Tibial artery (tissue), 4 donors: ENCODE data around the gene STARD10.

Experiments
- DNase-seq, 2 donors: peaks; one replicate each; pipeline ENCODE4 v3.0.0-alpha.2; 2019
- H3K27ac ChIP-seq, 2 donors: fragments of 200-600 bp; sonication (generic) in 1 of 2; 1 replicate in 1 of 2; 2 replicates in 1 of 2; pipeline ENCODE4 v1.5.1; 2018 to 2019; ENCODE audit warnings: mild to moderate bottlenecking in 1 of 2
- H3K27me3 ChIP-seq, 2 donors: fragments of 200-600 bp; sonication (generic) in 1 of 2; one replicate each; pipeline versions ENCODE4 v1.5.1 to v1.6.0; 2016 to 2019
- H3K36me3 ChIP-seq, 3 donors: fragments of 200-600 bp; sonication (generic) in 2 of 3; one replicate each; pipeline ENCODE4 v1.5.1; 2016 to 2019; ENCODE audit warnings: mild to moderate bottlenecking in 2 of 3
- H3K4me1 ChIP-seq, 4 donors: fragments of 200-600 bp; sonication (generic) in 2 of 4; 1 replicate in 3 of 4; 2 replicates in 1 of 4; pipeline ENCODE4 v1.5.1; 2016 to 2019
- H3K4me3 ChIP-seq, 2 donors: fragments of 200-600 bp; sonication (generic) in 1 of 2; 1 replicate in 1 of 2; 2 replicates in 1 of 2; pipeline ENCODE4 v1.5.1; 2018 to 2019; ENCODE audit warnings: mild to moderate bottlenecking in 2 of 2
- H3K9me3 ChIP-seq, 3 donors: fragments of 200-600 bp; sonication (generic) in 1 of 3; one replicate each; pipeline ENCODE4 v1.5.1; 2016 to 2019
- intact Hi-C: fragments of 100-400 bp; cut with DNase I; formaldehyde crosslinking; loops from one replicate; pipeline ENCODE4 v1.15.0; 2023; ENCODE audit warnings: low total_unique reads
- TF ChIP-seq, protein P1 (sequence below), 2 experiments: fragments of 200-600 bp in 1 of 2; fragments of 450-650 bp in 1 of 2; IDR thresholded peaks; one replicate each; pipeline ENCODE4 v1.5.1; 2017 to 2019; ENCODE audit warnings: antibody characterized with exemption in 2 of 2, mild to moderate bottlenecking in 1 of 2, moderate library complexity in 1 of 2

Gene STARD10

DNA sequence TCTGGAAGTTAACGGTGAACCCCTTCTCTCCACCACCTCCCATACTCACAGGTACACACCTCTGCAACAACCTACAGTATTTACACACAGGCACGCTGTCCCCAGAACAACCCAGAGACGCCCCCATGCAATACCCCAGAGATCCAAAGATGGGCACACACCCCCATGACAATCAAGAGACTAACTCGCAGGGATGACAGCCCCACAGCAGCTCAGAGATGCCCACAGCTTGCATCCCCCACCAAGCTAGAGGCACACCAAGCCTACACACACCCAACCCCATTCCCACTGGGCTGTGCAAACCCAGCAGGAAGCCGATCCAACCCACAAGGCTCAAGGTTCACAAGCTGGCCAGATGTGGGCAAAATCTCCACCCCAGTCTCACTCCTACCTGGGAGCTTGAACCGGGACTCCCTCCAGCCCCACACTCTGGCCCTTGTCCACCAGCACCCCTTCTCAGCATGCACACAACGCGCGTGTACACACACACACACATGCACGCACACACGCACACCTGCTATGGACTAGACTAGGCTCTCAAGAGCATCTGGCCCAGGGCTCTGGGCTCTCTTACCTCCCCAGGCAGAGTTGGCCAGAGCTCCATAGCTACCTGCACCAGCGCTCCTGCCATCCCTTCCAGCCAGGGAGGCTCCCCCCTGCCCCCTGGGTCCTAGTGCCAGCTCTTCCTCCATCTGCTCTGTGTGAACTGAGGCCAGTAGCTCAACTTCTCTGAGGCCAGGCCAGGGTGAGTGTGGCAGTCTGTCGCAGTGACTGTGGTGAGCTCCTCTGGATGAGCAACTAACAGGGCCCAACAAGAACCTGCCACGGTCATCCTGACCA lies 11.5 kb downstream of the STARD10 start:
- DNase-seq, result no peak
- Histone ChIP-seq H3K4me3 (peak overlapping the region; percentile 55 to 82), H3K4me1 (peaks cover 0 to 45% (median 27%) of the 10 kb centered on the region in 4 donors), H3K27me3 (no peaks in the 10 kb centered on the region), H3K9me3 (no peaks in the 10 kb centered on the region), H3K36me3 (no peaks in the 10 kb centered on the region), H3K27ac (peak overlapping the region in 1 of 2 donors; percentile 60)
- intact Hi-C loops, result no loop called here
- TF ChIP-seq, protein P1, sequence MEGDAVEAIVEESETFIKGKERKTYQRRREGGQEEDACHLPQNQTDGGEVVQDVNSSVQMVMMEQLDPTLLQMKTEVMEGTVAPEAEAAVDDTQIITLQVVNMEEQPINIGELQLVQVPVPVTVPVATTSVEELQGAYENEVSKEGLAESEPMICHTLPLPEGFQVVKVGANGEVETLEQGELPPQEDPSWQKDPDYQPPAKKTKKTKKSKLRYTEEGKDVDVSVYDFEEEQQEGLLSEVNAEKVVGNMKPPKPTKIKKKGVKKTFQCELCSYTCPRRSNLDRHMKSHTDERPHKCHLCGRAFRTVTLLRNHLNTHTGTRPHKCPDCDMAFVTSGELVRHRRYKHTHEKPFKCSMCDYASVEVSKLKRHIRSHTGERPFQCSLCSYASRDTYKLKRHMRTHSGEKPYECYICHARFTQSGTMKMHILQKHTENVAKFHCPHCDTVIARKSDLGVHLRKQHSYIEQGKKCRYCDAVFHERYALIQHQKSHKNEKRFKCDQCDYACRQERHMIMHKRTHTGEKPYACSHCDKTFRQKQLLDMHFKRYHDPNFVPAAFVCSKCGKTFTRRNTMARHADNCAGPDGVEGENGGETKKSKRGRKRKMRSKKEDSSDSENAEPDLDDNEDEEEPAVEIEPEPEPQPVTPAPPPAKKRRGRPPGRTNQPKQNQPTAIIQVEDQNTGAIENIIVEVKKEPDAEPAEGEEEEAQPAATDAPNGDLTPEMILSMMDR (IDR thresholded peaks at IDR 0.05), result no peak

DNA sequence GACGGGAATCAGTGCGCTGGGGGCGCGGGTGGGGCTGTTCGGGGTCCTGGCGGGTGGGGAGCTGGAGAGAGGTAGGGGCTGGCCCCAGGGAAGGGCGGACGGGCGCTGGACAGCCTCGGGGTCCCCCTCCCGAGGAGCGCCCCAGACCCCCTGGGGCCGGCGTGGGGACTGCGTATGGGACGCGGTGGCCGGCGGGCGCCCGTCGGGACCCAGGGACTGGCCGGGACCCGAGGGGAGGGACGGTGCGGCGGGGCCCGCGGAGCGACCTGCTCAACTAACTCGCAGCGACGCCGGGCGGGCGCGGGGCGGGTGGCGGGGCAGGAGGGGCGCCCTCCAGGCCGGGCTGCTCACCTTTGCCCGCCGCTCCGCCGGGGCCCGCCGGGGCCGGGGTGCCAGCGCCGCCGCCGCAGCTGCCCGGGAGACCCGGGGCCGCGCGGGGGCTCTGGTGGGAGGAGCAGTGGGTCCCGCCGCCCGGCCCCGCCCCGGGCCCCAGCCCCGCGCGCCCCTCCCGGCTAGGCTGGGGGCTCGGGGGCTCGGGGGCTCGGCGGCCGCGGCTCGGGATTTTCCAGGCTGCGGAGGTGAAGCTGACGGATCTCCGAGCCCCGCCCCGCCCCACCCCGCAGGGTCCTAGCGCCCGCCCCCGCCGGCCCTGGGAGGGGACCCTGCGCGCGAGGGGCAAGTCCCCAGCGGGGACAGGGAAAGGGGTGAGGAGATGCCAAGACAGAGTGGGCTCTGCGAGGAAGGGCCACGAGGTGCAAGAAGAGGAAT lies 12.3 kb downstream of the STARD10 start:
- intact Hi-C loops, result no loop called here
- Histone ChIP-seq H3K9me3 (no peaks in the 10 kb centered on the region), H3K4me3 (peak overlapping the region; percentile 55 to 82), H3K27me3 (no peaks in the 10 kb centered on the region), H3K36me3 (no peaks in the 10 kb centered on the region), H3K4me1 (peaks cover 0 to 53% (median 32%) of the 10 kb centered on the region in 4 donors), H3K27ac (peak overlapping the region; percentile 56 to 60)
- TF ChIP-seq, protein P1 (IDR thresholded peaks at IDR 0.05), result no peak
- no peak for DNase-seq

DNA sequence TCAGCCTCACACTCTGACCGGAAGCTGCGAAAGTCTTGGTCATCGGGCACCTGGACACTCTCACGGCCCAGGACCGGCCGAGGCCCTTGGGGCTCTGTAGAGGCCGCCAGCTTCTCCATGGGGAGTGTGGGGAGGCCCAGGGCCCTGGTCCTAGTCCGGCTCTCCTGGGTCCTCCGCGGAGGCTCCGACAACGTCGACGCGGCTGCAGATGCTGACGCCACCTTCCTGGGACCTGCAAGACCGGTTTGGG lies 12.9 kb downstream of the STARD10 start:
- Histone ChIP-seq H3K4me1 (peaks cover 0 to 53% (median 32%) of the 10 kb centered on the region in 4 donors), H3K27me3 (no peaks in the 10 kb centered on the region), H3K9me3 (no peaks in the 10 kb centered on the region), H3K4me3 (peak overlapping the region; percentile 55 to 82), H3K36me3 (peaks cover 0 to 4% (median 0%) of the 10 kb centered on the region in 3 donors), H3K27ac (peak overlapping the region; percentile 56 to 60)
- intact Hi-C loops, result no loop called here
- no peak for DNase-seq
- TF ChIP-seq, protein P1 (IDR thresholded peaks at IDR 0.05), result no peak

DNA sequence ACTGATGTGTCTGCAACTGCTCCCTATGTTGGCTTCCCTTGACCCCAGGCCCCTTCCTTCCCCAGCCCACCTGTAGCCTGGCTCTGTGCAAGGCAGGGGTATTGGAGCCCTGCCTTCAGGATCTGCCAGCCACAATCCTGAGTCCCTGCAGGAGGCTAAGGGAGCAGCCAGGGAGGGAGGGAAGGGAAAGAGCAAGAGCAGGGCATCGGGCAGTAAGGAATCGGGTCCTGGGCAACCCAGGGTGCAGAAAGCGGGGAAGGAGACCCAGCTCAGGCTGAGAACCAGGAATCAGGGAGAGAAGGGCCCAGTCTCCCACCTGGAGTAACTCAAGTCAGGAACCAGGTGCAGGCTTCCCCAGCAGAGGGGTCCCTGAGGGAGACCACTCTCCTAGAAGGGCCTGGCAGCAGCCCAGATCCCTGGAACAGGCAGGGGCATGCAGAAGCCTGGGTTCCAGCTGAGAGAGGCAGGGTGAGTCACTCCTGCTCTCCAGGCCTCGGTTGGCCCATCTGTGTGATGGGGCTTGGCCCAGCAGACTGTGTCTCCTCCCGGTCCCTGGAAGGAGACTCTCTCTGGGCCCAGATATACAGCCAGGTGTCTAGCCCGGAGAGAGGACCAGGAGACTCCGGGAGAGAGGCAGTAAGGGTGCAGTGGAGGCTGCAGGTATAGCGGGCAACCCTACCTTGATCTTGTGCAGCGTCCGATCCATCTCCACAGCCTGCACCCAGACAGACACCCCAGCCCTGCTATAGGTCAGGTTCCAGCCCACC lies 13.4 kb downstream of the STARD10 start:
- TF ChIP-seq, protein P1 (IDR thresholded peaks at IDR 0.05), result no peak
- Histone ChIP-seq H3K36me3 (peaks cover 0 to 4% (median 0%) of the 10 kb centered on the region in 3 donors), H3K27me3 (no peaks in the 10 kb centered on the region), H3K4me3 (peak overlapping the region; percentile 55 to 82), H3K4me1 (peaks cover 0 to 53% (median 32%) of the 10 kb centered on the region in 4 donors), H3K27ac (peak overlapping the region; percentile 56 to 60), H3K9me3 (no peaks in the 10 kb centered on the region)
- no peak for DNase-seq
- intact Hi-C loops, result no loop called here

DNA sequence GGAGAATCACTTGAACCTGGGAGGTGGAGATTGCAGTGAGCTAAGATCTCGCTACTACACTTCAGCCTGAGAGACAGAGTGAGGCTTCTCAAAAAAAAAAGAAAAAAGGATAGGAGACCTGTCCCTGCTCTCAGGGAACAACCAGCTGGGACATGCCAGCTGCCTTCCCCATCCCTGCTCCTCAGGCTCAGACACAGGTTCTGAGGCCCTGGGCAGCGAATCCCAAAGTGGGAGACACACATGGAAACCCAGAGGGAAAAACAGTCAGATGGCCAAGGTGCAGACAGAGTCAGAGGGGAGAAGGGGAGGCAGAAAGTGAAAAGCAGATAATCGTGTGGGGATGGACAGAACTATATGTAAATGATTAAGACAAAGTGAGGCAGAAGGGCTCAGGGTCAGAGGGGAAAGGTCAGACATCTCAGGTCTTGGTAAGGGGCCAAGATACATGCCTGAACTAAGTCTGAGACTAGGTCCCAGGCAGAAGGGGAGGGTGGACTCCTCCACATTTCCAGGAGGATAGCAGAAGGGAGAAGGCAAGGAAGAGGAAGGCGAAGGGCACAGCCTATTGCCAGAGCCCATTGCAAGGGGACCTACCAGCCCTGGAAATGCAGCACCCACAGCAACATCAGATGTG lies 14.2 kb downstream of the STARD10 start:
- Histone ChIP-seq H3K36me3 (peaks cover 0 to 4% (median 0%) of the 10 kb centered on the region in 3 donors), H3K27me3 (no peaks in the 10 kb centered on the region), H3K4me3 (no peak overlapping the region), H3K27ac (no peak overlapping the region), H3K9me3 (no peaks in the 10 kb centered on the region), H3K4me1 (peaks cover 0 to 59% (median 32%) of the 10 kb centered on the region in 4 donors)
- TF ChIP-seq, protein P1 (IDR thresholded peaks at IDR 0.05), result no peak
- DNase-seq, result no peak
- intact Hi-C loops, result no loop called here
